ENCODE results near the gene PTPRT.

GRCh38 chr20:42102000-42102399 is 1087.7 kb downstream of the PTPRT start:
- TF ChIP-seq POLR2A (IDR thresholded peaks at IDR 0.05) (no peak), CTCF (IDR thresholded peaks at IDR 0.05) (no peak)

All from uterus (tissue), 2 donors.